MCF 10A (cell line): ENCODE data around the gene SEMA5A. TPM values are rescaled to one million over a fixed set of nuclear protein-coding genes. Genes with fewer than 3 reads are reported as not detected.

Experiments
- BruUV-seq: library from RNA; stranded (reverse); fragments of 400-500 nt; replicated peaks from 2 replicates; lab custom pipeline; 2021; lab: Mats Ljungman, UMichigan
- CTCF ChIA-PET: fragments of 300-600 bp; sonication (Branson Sonifier 250); formaldehyde crosslinking; extraction: SDS; loops from one replicate; lab custom pipeline; 2021; ENCODE audit warnings: antibody characterized with exemption, inconsistent platforms; lab: Yijun Ruan, JAX
- POLR2A ChIA-PET: fragments of 300-600, 350-650 bp; sonication (Branson Sonifier 250); formaldehyde crosslinking; extraction: SDS; loops from one replicate; lab custom pipeline; 2020; ENCODE audit warnings: antibody characterized with exemption, inconsistent platforms; lab: Yijun Ruan, JAX
- DNase-seq: peaks from one replicate; pipeline ENCODE4 v3.0.0-alpha.2; 2018; ENCODE audit not compliant: unreplicated experiment
- H3K27ac Mint-ChIP-seq: one replicate; pipeline ENCODE4 v1.8.0; 2022; ENCODE audit warnings: mild to moderate bottlenecking, low read depth, mixed read lengths; ENCODE audit not compliant: unreplicated experiment
- H3K27me3 Mint-ChIP-seq: one replicate; pipeline ENCODE4 v1.8.0; 2022; ENCODE audit warnings: mixed read lengths; ENCODE audit not compliant: insufficient read depth, unreplicated experiment
- H3K36me3 Mint-ChIP-seq: one replicate; pipeline ENCODE4 v1.8.0; 2022; ENCODE audit warnings: mild to moderate bottlenecking, moderate library complexity, mixed read lengths; ENCODE audit not compliant: insufficient read depth, unreplicated experiment
- H3K4me1 Mint-ChIP-seq: one replicate; pipeline ENCODE4 v1.8.0; 2022; ENCODE audit warnings: mixed read lengths; ENCODE audit not compliant: insufficient read depth, unreplicated experiment
- H3K4me3 Mint-ChIP-seq: one replicate; pipeline ENCODE4 v1.8.0; 2022; ENCODE audit warnings: mild to moderate bottlenecking, moderate library complexity, mixed read lengths; ENCODE audit not compliant: unreplicated experiment
- H3K9me3 Mint-ChIP-seq: one replicate; pipeline ENCODE4 v1.8.0; 2022; ENCODE audit warnings: mixed read lengths; ENCODE audit not compliant: unreplicated experiment
- intact Hi-C: fragments of 100-400 bp; cut with micrococcal nuclease; formaldehyde crosslinking; loops from 2 replicates; pipeline ENCODE4 v1.14.1; 2022
- total RNA-seq: library from RNA; stranded (reverse); gene quantifications from 2 replicates; pipeline ENCODE4 v1.2.3, GENCODE V29; 2022
- TF ChIP-seq, protein P1 (sequence below): fragments of 200-600 bp; IDR thresholded peaks from one replicate; pipeline ENCODE4 v1.8.0; 2022; ENCODE audit warnings: antibody characterized with exemption, mild to moderate bottlenecking; ENCODE audit not compliant: unreplicated experiment

The SEMA5A gene
- total RNA-seq, 1 experiment from 2014 or later = 1.2 TPM

DNA sequence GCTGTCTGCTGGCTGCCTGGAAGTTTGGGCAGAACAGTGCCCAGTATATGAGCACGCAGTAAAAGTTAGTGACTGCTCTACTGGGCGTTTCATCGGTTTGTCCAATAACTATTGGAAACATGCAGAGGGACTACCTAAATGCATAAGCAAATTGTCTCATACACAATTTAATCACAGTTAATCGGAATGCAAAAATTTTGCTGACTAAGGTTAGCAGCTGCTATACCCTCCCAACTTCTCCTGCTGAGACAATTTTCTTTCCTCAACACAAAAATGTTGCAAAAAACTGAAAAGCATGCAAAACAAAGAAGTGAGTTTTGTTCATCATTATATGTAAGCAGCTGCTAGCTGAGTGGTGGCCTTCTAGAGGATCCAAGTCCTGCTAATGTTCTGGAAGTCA lies 327.5 kb downstream of the SEMA5A start:
- H3K36me3 Mint-ChIP-seq = no peaks in the 10 kb centered on the region
- intact Hi-C loops = no loop called here
- POLR2A ChIA-PET = no interaction called here
- no peaks in the 10 kb centered on the region for H3K9me3 Mint-ChIP-seq
- no peaks in the 10 kb centered on the region for H3K4me1 Mint-ChIP-seq
- H3K4me3 Mint-ChIP-seq = no peak overlapping the region
- DNase-seq = no peak
- no TSS peak for BruUV-seq
- TF ChIP-seq, protein P1, sequence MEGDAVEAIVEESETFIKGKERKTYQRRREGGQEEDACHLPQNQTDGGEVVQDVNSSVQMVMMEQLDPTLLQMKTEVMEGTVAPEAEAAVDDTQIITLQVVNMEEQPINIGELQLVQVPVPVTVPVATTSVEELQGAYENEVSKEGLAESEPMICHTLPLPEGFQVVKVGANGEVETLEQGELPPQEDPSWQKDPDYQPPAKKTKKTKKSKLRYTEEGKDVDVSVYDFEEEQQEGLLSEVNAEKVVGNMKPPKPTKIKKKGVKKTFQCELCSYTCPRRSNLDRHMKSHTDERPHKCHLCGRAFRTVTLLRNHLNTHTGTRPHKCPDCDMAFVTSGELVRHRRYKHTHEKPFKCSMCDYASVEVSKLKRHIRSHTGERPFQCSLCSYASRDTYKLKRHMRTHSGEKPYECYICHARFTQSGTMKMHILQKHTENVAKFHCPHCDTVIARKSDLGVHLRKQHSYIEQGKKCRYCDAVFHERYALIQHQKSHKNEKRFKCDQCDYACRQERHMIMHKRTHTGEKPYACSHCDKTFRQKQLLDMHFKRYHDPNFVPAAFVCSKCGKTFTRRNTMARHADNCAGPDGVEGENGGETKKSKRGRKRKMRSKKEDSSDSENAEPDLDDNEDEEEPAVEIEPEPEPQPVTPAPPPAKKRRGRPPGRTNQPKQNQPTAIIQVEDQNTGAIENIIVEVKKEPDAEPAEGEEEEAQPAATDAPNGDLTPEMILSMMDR = no peak
- CTCF ChIA-PET = interaction anchor here (1.1 to 2.5 kb wide), 2 partner anchors 10 to 11 kb away, joined by 7 to 9 read pairs; no protein-coding TSS in a partner anchor
- no peak overlapping the region for H3K27ac Mint-ChIP-seq
- no peaks in the 10 kb centered on the region for H3K27me3 Mint-ChIP-seq

DNA sequence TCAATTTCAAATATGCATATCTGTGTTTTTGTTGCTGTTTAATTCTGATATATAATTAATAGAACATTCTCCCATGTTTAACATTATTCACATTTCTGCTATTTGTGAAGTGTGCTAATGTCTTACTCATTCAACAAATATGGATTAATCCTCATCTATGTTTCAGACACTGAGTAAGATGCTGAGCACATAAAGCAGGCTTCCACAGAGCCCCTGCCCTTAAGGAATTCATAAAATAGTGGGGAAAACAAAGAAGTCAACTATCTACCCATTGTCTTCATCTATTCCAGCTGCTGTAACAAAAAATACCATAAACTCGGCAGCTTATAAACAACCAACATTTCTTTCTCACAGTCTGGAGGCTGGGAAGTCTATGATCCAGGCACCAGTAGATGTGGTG lies 333.3 kb downstream of the SEMA5A start:
- H3K4me3 Mint-ChIP-seq = no peak overlapping the region
- H3K27me3 Mint-ChIP-seq = no peaks in the 10 kb centered on the region
- intact Hi-C loops = no loop called here
- H3K27ac Mint-ChIP-seq = no peak overlapping the region
- CTCF ChIA-PET = interaction anchor here (0.6 to 5.3 kb wide), 4 partner anchors 286 to 921 kb away, joined by 3 to 29 read pairs (median 4); no protein-coding TSS in a partner anchor
- no peaks in the 10 kb centered on the region for H3K36me3 Mint-ChIP-seq
- no TSS peak for BruUV-seq
- H3K4me1 Mint-ChIP-seq = peaks cover 15% of the 10 kb centered on the region
- POLR2A ChIA-PET = interaction anchor here (0.6 kb wide), 1 partner anchor 849 kb away, joined by 3 read pairs; no protein-coding TSS in a partner anchor
- H3K9me3 Mint-ChIP-seq = no peaks in the 10 kb centered on the region
- no peak for DNase-seq
- TF ChIP-seq, protein P1 = no peak

DNA sequence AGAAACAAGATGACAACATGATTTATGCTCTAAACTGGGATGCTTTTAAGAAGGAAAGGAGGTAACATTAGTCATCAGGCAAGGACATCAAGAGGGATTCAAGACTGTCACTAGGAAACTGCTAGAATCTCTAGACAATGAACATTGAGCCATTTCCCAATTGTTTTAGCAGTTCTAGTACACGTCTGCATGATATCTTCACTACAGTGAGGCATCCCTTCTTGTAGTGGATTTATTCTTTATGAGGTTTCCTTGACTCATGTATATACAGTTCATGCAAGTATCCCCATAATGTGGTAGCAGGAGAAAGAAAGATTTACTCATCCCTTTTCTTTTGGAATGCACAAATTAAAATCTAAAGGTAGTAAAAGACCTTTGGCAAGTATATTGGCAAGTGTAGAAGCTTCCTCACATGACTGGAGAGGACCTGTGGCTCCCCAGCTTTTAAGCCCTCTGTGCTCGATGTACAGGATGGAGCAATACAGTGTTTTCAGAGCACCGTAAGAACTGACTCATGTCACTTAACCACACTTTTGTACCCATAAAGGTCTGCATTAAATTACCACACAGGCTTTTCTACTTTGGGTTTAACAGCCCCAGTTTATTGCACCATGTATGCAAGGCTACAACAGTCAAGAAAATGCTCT lies 335.9 kb downstream of the SEMA5A start:
- ChIA-PET POLR2A (interaction anchor here (0.7 kb wide), 1 partner anchor 221 kb away, joined by 3 read pairs; no protein-coding TSS in a partner anchor), CTCF (interaction anchor here (0.5 to 5.3 kb wide), 8 partner anchors 28 to 1282 kb away, joined by 3 to 29 read pairs (median 3); no protein-coding TSS in a partner anchor)
- Mint-ChIP-seq H3K4me3 (no peak overlapping the region), H3K27me3 (no peaks in the 10 kb centered on the region), H3K9me3 (no peaks in the 10 kb centered on the region), H3K27ac (no peak overlapping the region), H3K36me3 (no peaks in the 10 kb centered on the region), H3K4me1 (peaks cover 15% of the 10 kb centered on the region)
- DNase-seq = peak; percentile 46
- BruUV-seq = no TSS peak
- intact Hi-C loops = loop anchor here (2.0 to 10.0 kb wide), 4 partner anchors 287 to 1283 kb away; no protein-coding TSS in a partner anchor
- TF ChIP-seq, protein P1 = no peak

DNA sequence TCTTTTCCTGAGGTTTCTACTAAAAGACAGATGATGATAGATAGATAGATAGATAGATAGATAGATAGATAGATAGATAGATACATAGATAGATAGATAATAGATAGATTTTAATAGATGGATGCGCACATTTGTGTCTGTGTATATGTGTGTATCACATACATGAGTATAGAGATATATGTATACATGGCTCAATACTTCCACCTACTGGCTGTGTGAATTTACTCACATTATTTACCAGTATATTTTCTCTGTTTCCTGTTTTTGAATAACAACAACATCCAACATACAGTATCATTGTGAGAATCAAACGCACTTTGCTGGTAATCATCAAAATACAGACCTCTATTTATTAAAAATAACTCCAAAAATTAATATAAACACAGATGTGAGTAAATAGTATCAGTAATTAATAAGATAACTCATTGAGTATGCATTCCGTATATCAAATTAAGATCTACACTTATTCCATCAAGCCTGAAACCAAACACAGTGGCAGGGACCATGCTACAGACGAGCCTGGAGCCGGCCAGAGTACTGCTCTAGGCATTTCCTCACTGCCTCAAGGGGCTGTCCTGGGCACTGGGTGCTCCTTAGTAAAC lies 338.0 kb downstream of the SEMA5A start:
- Mint-ChIP-seq H3K27ac (peak overlapping the region; percentile 82), H3K9me3 (no peaks in the 10 kb centered on the region), H3K36me3 (no peaks in the 10 kb centered on the region), H3K4me3 (no peak overlapping the region), H3K27me3 (no peaks in the 10 kb centered on the region), H3K4me1 (peaks cover 15% of the 10 kb centered on the region)
- TF ChIP-seq, protein P1 = peak; percentile 58
- DNase-seq = peak; percentile 63
- CTCF ChIA-PET = interaction anchor here (0.6 to 2.2 kb wide), 52 partner anchors 11 to 1331 kb away, joined by 3 to 20 read pairs (median 4); no protein-coding TSS in a partner anchor
- POLR2A ChIA-PET = no interaction called here
- BruUV-seq = no TSS peak
- intact Hi-C loops = loop anchor here (1.0 to 10.0 kb wide), 8 partner anchors 52 to 1281 kb away; no protein-coding TSS in a partner anchor
